Measurements from ENCODE around the gene PPP2R1B.

The PPP2R1B gene

DNA sequence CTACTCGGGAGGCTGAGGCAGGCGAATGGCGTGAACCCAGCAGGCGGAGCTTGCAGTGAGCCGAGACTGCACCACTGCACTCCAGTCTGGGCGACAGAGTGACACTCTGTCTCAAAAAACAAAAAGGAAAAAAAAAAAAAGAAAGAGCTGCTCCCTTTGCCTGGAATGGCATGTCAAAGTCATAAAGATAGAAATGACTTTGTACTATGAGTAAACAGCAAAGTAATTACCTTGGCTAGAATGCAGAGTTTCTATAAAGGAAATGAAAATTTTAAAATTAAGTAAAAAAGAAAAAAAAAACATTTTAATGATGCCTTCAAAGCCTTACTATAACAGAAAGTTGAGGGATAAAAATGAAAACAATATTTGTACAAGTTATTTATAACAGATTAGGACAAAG, 10.1 kb downstream of the PPP2R1B start:
- peaks cover 59% of the 10 kb centered on the region for H3K36me3 Mint-ChIP-seq (ENCODE audit: low read depth)
- H3K27ac Mint-ChIP-seq: no peak overlapping the region
- H3K9me3 Mint-ChIP-seq: no peaks in the 10 kb centered on the region
- TF ChIP-seq, protein P1, sequence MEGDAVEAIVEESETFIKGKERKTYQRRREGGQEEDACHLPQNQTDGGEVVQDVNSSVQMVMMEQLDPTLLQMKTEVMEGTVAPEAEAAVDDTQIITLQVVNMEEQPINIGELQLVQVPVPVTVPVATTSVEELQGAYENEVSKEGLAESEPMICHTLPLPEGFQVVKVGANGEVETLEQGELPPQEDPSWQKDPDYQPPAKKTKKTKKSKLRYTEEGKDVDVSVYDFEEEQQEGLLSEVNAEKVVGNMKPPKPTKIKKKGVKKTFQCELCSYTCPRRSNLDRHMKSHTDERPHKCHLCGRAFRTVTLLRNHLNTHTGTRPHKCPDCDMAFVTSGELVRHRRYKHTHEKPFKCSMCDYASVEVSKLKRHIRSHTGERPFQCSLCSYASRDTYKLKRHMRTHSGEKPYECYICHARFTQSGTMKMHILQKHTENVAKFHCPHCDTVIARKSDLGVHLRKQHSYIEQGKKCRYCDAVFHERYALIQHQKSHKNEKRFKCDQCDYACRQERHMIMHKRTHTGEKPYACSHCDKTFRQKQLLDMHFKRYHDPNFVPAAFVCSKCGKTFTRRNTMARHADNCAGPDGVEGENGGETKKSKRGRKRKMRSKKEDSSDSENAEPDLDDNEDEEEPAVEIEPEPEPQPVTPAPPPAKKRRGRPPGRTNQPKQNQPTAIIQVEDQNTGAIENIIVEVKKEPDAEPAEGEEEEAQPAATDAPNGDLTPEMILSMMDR (IDR thresholded peaks at IDR 0.05; ENCODE audit: unreplicated experiment in 3 of 3): no peak
- peaks cover 8% of the 10 kb centered on the region for H3K4me1 Mint-ChIP-seq
- no peak overlapping the region for H3K4me3 Mint-ChIP-seq
- H3K27me3 Mint-ChIP-seq (ENCODE audit: low read depth): no peaks in the 10 kb centered on the region

DNA sequence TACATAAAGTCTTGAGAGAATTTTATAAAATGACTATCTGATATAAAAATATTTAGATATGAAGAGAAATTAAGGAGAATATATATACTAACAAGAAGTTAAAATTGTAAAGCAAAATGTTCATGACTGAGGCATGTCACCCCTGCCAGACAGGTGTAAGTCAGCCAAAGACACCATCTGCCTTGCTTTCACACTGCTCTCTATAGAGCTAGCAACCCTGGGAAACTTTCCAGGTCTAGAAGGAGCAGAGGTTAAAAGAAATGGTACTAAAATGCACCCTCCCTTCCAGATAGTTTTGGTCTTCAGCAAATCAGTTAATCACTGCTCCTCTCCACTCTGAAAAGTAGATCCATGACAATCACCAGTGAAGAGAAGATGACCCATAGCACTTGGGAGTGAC, 16.5 kb downstream of the PPP2R1B start:
- Mint-ChIP-seq H3K4me3 (no peak overlapping the region), H3K4me1 (no peaks in the 10 kb centered on the region), H3K9me3 (no peaks in the 10 kb centered on the region), H3K27me3 (ENCODE audit: low read depth) (no peaks in the 10 kb centered on the region), H3K36me3 (ENCODE audit: low read depth) (peaks cover 77% of the 10 kb centered on the region), H3K27ac (no peak overlapping the region)
- TF ChIP-seq, protein P1 (IDR thresholded peaks at IDR 0.05; ENCODE audit: unreplicated experiment in 3 of 3): no peak

DNA sequence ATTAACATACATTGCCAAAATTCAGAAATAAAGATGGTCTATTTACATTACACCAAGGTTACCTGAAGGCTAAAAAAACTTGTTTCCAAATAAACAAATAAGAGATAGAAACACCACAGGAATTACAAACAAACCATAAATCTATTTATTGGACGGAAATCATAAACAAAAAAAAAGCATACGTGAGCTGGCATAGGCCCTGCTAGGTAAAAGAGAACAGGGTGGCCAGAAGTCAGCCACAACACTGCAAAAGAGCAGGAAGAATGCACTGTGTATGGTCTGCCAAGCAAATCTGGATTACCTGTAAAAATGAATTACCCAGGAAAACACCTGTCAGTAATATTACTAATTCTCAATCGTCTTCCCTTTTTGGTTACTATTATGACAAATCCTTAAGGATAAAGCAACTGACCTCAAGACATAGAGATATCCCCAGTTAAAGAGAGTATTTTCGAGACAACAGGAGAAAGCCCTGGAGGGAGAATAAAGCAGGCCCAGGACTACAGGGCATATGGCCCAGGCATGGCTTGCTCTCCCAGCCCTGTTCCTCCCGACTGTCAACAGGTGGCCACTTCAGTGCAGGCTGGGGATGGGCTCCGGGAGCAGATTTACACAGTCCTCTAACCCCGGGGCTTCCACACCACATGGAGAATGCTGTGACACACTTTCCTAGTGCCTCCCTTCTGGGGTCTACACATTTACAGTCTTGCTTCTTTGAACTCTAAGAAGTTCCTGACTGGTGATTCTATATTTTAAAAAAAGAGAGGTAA, 18.0 kb downstream of the PPP2R1B start:
- TF ChIP-seq, protein P1 (IDR thresholded peaks at IDR 0.05; ENCODE audit: unreplicated experiment in 3 of 3): no peak

DNA sequence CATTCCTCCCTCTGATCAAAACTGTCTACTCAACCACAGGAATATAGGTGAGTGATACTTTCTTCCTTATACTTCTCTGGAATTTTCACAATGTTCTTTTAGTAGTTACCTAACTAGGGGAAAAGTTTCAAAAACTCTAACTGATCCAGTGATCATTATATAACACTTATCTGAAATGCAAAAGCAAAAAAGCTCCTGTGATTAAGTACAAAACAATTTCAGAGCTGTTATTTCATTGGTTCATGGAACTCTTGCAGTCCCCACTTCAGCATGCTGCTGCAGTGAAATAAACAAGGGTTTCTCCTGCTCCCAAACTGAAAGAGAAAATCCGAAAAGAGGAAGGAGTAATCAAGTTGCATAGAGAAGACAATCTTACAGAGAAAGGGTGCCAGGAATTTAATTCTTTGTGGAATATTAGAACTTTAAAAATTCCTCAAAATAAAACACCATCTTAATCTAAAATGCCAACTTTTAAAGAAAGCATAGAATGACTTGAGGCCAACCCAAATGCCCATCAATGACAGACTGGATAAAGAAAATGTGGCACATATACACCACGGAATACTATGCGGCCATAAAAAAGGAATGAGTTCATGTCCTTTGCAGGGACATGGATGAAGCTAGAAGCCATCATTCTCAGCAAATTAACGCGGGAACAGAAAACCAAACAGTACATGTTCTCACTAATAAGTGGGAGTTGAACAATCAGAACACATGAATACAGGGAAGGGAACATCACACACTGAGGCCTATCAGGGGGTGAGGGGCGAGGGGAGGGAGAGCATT, 20.3 kb downstream of the PPP2R1B start:
- no peak overlapping the region for H3K27ac Mint-ChIP-seq
- no peaks in the 10 kb centered on the region for H3K4me1 Mint-ChIP-seq
- H3K27me3 Mint-ChIP-seq (ENCODE audit: low read depth): no peaks in the 10 kb centered on the region
- TF ChIP-seq, protein P1 (IDR thresholded peaks at IDR 0.05; ENCODE audit: unreplicated experiment in 3 of 3): no peak
- H3K4me3 Mint-ChIP-seq: no peak overlapping the region
- peaks cover 80% of the 10 kb centered on the region for H3K36me3 Mint-ChIP-seq (ENCODE audit: low read depth)
- H3K9me3 Mint-ChIP-seq: no peaks in the 10 kb centered on the region

More for the DNA sequence above, 18.0 kb downstream of the PPP2R1B start:
- peaks cover 77% of the 10 kb centered on the region for H3K36me3 Mint-ChIP-seq (ENCODE audit: low read depth)
- no peaks in the 10 kb centered on the region for H3K4me1 Mint-ChIP-seq
- no peaks in the 10 kb centered on the region for H3K27me3 Mint-ChIP-seq (ENCODE audit: low read depth)
- H3K9me3 Mint-ChIP-seq: no peaks in the 10 kb centered on the region
- no peak overlapping the region for H3K4me3 Mint-ChIP-seq
- no peak overlapping the region for H3K27ac Mint-ChIP-seq

DNA sequence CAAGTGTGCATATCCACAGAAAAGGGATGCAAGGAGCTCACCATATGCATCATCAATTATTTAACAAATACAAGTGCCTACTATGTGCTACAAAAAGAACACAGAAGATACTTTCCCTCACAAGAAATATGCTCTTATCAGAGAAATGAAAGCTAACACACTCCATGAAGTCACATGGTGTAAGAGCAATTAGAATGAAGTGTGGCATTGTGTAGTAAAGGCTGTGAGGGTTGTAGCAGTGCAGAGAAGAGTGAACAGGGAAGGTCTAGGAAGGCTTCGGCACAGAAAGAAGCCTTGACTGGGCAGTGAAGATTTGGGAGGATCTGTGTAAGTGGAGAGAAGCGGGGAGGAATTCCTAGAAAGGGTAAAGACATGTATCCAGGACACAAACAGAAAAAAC, 22.5 kb downstream of the PPP2R1B start:
- no peaks in the 10 kb centered on the region for H3K27me3 Mint-ChIP-seq (ENCODE audit: low read depth)
- TF ChIP-seq, protein P1 (IDR thresholded peaks at IDR 0.05; ENCODE audit: unreplicated experiment in 3 of 3): no peak
- H3K36me3 Mint-ChIP-seq (ENCODE audit: low read depth): peaks cover 77% of the 10 kb centered on the region
- H3K27ac Mint-ChIP-seq: no peak overlapping the region
- no peak overlapping the region for H3K4me3 Mint-ChIP-seq
- H3K4me1 Mint-ChIP-seq: no peaks in the 10 kb centered on the region
- no peaks in the 10 kb centered on the region for H3K9me3 Mint-ChIP-seq

Data from nephron (organoid).